Suprapubic skin (tissue), 4 donors: ENCODE data around the gene CCDC74A. TPM values are rescaled to one million over a fixed set of nuclear protein-coding genes. Genes with fewer than 3 reads are reported as not detected.
"Not testable (repeated sequence)": the region's sequence is repeated elsewhere in the genome, so short reads cannot be mapped to it uniquely, and the experiment has no call there.

ENCODE experiments used
- DNase-seq, 2 donors: peaks; one replicate each; pipeline ENCODE4 v3.0.0-alpha.2; 2019; ENCODE audit warnings: low spot score in 2 of 2
- H3K27ac ChIP-seq: fragments of 200-600 bp; sonication (generic); one replicate; pipeline ENCODE4 v1.5.1; 2019
- H3K27me3 ChIP-seq: fragments of 200-600 bp; sonication (generic); one replicate; pipeline ENCODE4 v1.5.1; 2019
- H3K36me3 ChIP-seq: fragments of 200-600 bp; sonication (generic); one replicate; pipeline ENCODE4 v1.5.1; 2019
- H3K4me1 ChIP-seq: fragments of 200-600 bp; sonication (generic); one replicate; pipeline ENCODE4 v1.5.1; 2019
- H3K4me3 ChIP-seq: fragments of 200-600 bp; sonication (generic); one replicate; pipeline ENCODE4 v1.5.1; 2019; ENCODE audit warnings: mild to moderate bottlenecking
- H3K9me3 ChIP-seq: fragments of 200-600 bp; sonication (generic); one replicate; pipeline ENCODE4 v1.5.1; 2019
- EP300 ChIP-seq: sonication (generic); formaldehyde crosslinking; IDR thresholded peaks from one replicate; pipeline ENCODE4 v1.6.1; 2017; ENCODE audit warnings: antibody characterized with exemption
- POLR2A ChIP-seq, 2 donors: fragments of 450-650 bp; IDR thresholded peaks; one replicate each; pipeline ENCODE4 v1.6.1; 2017; ENCODE audit warnings: antibody characterized with exemption in 2 of 2, mild to moderate bottlenecking in 2 of 2, moderate library complexity in 2 of 2
- POLR2AphosphoS5 ChIP-seq, 3 donors: sonication (generic); formaldehyde crosslinking; IDR thresholded peaks; one replicate each; pipeline ENCODE4 v1.6.1; 2017; ENCODE audit warnings: antibody characterized with exemption in 3 of 3
- WGBS: methylation state at CpG from one replicate; pipeline ENCODE4 v1.1.5; 2018; 5-methylcytosine and 5-hydroxymethylcytosine counted together
- total RNA-seq, 4 donors: library from RNA; depleted of rRNA; stranded (reverse); fragments of >200 nt; gene quantifications; one replicate each; pipeline ENCODE4 v1.1.0, GENCODE V29; 2016
- TF ChIP-seq, protein P1 (sequence below), 2 donors: fragments of 200-600 bp in 1 of 2; fragments of 450-650 bp in 1 of 2; sonication (generic) in 1 of 2; IDR thresholded peaks; one replicate each; pipeline ENCODE4 v1.5.1; 2016 to 2019; ENCODE audit warnings: antibody characterized with exemption in 2 of 2, mild to moderate bottlenecking in 1 of 2, moderate library complexity in 1 of 2

Gene CCDC74A
- total RNA-seq, 4 donors from 2014 or later, result 3.9 to 11.2 (median 8.3) TPM

GRCh38 chr2:131521961-131522781 is 5.5 kb upstream of the CCDC74A start:
- Histone ChIP-seq H3K9me3 (no peaks in the 10 kb centered on the region), H3K27me3 (no peaks in the 10 kb centered on the region), H3K4me3 (no peak overlapping the region), H3K4me1 (peaks cover 1% of the 10 kb centered on the region), H3K36me3 (peaks cover 36% of the 10 kb centered on the region), H3K27ac (no peak overlapping the region)
- WGBS, result 70% methylated on average over 20 of the region's 20 CpGs
- TF ChIP-seq POLR2AphosphoS5 (IDR thresholded peaks at IDR 0.05), result no peak
- no peak for TF ChIP-seq POLR2A (IDR thresholded peaks at IDR 0.05)
- TF ChIP-seq EP300, result no peak
- TF ChIP-seq, protein P1, sequence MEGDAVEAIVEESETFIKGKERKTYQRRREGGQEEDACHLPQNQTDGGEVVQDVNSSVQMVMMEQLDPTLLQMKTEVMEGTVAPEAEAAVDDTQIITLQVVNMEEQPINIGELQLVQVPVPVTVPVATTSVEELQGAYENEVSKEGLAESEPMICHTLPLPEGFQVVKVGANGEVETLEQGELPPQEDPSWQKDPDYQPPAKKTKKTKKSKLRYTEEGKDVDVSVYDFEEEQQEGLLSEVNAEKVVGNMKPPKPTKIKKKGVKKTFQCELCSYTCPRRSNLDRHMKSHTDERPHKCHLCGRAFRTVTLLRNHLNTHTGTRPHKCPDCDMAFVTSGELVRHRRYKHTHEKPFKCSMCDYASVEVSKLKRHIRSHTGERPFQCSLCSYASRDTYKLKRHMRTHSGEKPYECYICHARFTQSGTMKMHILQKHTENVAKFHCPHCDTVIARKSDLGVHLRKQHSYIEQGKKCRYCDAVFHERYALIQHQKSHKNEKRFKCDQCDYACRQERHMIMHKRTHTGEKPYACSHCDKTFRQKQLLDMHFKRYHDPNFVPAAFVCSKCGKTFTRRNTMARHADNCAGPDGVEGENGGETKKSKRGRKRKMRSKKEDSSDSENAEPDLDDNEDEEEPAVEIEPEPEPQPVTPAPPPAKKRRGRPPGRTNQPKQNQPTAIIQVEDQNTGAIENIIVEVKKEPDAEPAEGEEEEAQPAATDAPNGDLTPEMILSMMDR (IDR thresholded peaks at IDR 0.05), result no peak
- peak; percentile 51 to 76 for DNase-seq

- peak; percentile 10 to 64 for DNase-seq
- peaks cover 15% of the 10 kb centered on the region for H3K4me1 ChIP-seq
- not testable (repeated sequence) for H3K9me3 ChIP-seq, H3K4me3 ChIP-seq, H3K27ac ChIP-seq, H3K27me3 ChIP-seq, H3K36me3 ChIP-seq
- WGBS, result 84% methylated on average over 2 of the region's 2 CpGs
These were observed 2.4 kb upstream of the CCDC74A start for GRCh38 chr2:131525256-131525655.

DNA sequence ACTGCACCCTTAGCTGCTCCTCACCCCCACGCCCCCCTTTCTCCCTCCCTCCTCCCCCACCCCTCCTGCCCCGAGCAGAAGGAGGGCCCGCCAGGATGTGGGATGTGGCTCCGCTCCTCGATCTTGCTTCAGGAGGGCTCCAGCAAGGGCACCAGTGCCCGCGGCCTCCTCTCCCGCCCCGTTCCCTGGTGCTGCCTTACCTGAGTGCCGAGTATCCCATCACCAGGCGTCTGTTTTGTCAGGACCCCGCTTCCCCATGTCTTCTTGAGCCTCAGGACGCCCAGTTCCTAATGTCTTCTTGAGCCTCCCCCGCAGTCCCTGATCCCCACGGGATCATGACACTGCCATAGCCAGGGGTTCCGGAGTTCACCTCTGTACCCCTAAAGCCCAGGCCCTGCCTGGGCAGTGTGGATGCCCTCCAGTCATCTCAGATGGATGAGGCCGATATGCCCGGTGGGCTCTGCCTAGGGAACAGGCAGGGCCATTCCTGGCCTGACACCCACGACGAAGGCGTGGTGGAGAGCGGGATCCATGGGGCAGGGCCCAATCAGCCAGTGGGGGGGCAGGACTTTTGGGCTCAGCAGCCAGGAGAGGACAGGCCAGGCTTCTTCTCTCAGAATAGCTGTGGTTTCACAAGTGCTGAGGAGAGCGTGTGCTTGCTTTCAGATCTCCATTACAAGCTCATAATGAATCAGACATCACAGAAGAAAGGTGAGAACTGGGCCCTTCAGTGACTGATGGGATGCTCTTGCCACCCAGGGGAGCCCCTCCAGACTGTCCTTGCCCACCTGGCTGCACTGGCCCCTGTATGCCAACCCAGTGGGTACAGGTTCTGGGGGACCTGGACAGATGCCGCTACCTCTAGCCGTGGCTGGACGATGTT is 1.5 kb downstream of the CCDC74A start:
- not testable (repeated sequence) for H3K36me3 ChIP-seq, H3K9me3 ChIP-seq, H3K27ac ChIP-seq, H3K27me3 ChIP-seq
- WGBS, result 56% methylated on average over 22 of the region's 26 CpGs
- Histone ChIP-seq H3K4me3 (peak overlapping the region; percentile 49), H3K4me1 (peaks cover 15% of the 10 kb centered on the region)
- peak; percentile 48 to 77 for DNase-seq

DNA sequence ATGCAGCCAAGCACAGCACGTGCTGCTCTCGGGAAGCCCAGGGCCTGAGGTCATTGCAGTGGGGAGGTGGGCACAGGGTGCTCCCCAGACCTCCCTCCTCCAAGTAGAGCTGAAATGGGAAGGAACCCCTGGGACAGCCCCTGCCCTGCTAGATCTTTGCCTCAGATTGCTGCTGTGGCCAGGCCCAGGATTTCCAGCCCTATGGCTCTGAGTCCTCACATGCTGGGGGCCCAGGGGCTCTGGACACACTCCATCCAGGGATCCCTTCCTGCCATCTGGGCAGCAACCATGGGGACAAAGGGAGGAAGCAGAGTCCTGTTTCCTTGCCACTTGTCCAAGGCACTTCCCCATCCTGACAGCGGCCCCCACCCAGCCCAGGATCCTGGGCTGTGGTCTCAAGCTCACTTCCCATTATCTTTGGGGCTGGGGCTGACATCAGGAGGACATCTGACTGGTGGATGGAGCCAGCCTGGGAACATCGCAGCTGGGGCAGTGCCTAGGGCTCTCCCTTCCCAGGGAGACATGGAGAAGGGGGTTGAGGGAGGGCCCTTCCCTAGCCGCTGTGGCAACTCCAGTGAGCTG is 2.3 kb downstream of the CCDC74A start:
- H3K9me3 ChIP-seq, H3K27me3 ChIP-seq, H3K36me3 ChIP-seq, H3K27ac ChIP-seq, H3K4me3 ChIP-seq: not testable (repeated sequence)
- no CpG with 5 or more reads among the region's 5 CpGs for WGBS
- H3K4me1 ChIP-seq, result peaks cover 15% of the 10 kb centered on the region
- peak; percentile 22 to 68 for DNase-seq

DNA sequence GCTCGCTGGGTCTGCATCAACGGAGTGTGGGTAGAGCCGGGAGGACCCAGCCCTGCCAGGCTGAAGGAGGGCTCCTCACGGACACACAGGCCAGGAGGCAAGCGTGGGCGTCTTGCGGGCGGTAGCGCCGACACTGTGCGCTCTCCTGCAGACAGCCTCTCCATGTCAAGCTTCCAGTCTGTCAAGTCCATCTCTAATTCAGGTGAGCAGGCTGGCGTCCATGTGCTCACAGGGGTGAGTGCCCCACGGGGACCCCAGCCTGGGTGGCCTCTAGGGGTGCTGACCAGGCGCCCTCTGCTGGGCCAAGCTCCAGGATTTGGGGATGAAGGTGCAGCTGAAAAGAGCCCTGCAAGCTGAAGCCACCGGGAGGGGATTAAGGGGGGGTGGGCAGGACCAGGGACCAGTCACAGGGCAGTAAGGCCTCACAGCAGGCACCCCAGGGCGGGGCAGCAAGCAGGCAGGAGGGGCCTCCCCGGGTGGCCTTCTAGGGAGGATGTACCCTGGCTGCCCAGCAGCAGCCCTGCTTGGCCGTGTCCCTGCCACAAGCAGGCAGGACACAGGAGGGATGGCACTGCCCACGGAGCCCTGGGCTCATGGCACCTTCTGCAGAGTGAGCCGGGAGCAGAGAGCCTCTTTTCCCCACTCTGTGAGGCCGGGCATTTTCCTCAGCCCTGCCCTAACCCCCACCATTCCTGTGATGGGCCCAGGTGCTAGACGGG is 3.1 kb downstream of the CCDC74A start:
- peaks cover 15% of the 10 kb centered on the region for H3K4me1 ChIP-seq
- no CpG with 5 or more reads among the region's 22 CpGs for WGBS

DNA sequence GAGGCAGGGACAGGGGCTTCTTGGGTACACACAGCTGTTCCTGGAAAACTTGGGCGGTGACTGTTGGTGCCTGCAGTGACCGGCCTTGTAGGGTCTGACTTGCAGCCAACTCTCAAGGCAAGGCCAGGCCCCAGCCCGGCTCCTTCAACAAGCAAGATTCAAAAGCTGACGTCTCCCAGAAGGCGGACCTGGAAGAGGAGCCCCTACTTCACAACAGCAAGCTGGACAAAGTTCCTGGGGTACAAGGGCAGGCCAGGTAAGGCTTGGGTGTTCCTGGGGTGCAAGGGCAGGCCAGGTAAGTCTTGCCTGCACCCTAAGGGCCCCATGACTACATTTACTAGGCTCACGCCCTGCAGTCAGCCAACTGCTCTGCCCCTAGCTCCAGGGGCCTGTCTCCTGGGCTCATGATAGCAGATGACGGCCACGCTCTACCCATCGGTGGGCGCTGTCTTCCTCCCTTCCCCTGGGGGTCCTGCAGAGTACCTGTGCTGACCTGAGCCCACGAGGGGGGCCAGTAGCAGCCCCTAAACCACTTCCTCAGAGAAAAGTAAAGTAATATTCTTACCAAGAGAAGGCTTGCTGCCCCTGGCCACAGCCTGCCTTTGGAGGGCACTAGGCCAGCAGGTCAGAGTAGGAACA is 4.0 kb downstream of the CCDC74A start:
- H3K27me3 ChIP-seq, H3K9me3 ChIP-seq, H3K36me3 ChIP-seq, H3K4me3 ChIP-seq, H3K27ac ChIP-seq, DNase-seq: not testable (repeated sequence)
- WGBS, result 92% methylated on average over 4 of the region's 11 CpGs
- H3K4me1 ChIP-seq, result peaks cover 15% of the 10 kb centered on the region

More for the DNA sequence above, 3.1 kb downstream of the CCDC74A start:
- H3K4me3 ChIP-seq, H3K36me3 ChIP-seq, H3K9me3 ChIP-seq, H3K27ac ChIP-seq, H3K27me3 ChIP-seq: not testable (repeated sequence)
- peak in 1 of 2 donors; percentile 33 for DNase-seq

GRCh38 chr2:131532723-131533608 is 5.3 kb downstream of the CCDC74A start:
- not testable (repeated sequence) for DNase-seq
- H3K4me1 ChIP-seq, result peaks cover 10% of the 10 kb centered on the region
- WGBS, result 71% methylated on average over 17 of the region's 23 CpGs

GRCh38 chr2:131533609-131534316 is 6.1 kb downstream of the CCDC74A start:
- H3K4me3 ChIP-seq, H3K36me3 ChIP-seq, H3K27ac ChIP-seq, H3K9me3 ChIP-seq, H3K27me3 ChIP-seq, H3K4me1 ChIP-seq: not testable (repeated sequence)
- 53% methylated on average over 6 of the region's 17 CpGs for WGBS
- peak in 1 of 2 donors; percentile 53 for DNase-seq

More at GRCh38 chr2:131532723-131533608, 5.3 kb downstream of the CCDC74A start:
- not testable (repeated sequence) for H3K27ac ChIP-seq, H3K4me3 ChIP-seq, H3K27me3 ChIP-seq, H3K9me3 ChIP-seq, H3K36me3 ChIP-seq

DNA sequence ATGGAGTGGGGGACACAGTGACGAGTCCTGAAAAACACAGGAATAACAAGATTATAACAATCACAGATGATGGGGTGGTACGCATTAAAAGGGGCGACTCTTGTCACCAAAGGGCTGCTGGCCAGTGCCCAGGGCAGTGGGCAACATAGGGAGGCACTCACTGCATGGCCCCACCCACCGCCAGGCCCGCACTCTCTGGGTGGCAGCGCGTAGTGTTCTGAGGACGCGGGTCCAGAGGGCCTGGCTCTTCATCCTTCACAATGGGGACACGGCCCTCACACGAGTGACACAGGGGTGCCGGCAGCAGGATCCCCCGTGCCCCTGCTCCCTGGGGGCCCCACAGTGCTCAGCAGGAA is 6.6 kb downstream of the CCDC74A start:
- not testable (repeated sequence) for H3K27ac ChIP-seq
- WGBS, result 87% methylated on average over 2 of the region's 13 CpGs

GRCh38 chr2:131534965-131535364 is 7.3 kb downstream of the CCDC74A start:
- WGBS, result 75% methylated on average over 4 of the region's 11 CpGs

More for the DNA sequence above, 6.6 kb downstream of the CCDC74A start:
- not testable (repeated sequence) for H3K27me3 ChIP-seq, H3K4me1 ChIP-seq, H3K9me3 ChIP-seq, H3K4me3 ChIP-seq, DNase-seq, H3K36me3 ChIP-seq

More at GRCh38 chr2:131534965-131535364, 7.3 kb downstream of the CCDC74A start:
- not testable (repeated sequence) for H3K36me3 ChIP-seq, H3K27ac ChIP-seq, H3K9me3 ChIP-seq, H3K27me3 ChIP-seq, H3K4me3 ChIP-seq, DNase-seq, H3K4me1 ChIP-seq
